ENCODE data around the gene ZNF621.

ZNF621 gene

GRCh38 chr3:40497288-40497687, 27.5 kb upstream of the ZNF621 start:
- DNase-seq (ENCODE audit: low read depth), result no peak
- TF ChIP-seq CTCF (IDR thresholded peaks at IDR 0.05; ENCODE audit: control insufficient read depth, insufficient read depth, low read depth, low read length, missing control alignments), result no peak
- H3K4me3 ChIP-seq (ENCODE audit: control insufficient read depth, low read depth, low read length), result no peak overlapping the region

GRCh38 chr3:40499952-40500351, 24.8 kb upstream of the ZNF621 start:
- TF ChIP-seq CTCF (IDR thresholded peaks at IDR 0.05; ENCODE audit: control insufficient read depth, insufficient read depth, low read depth, low read length, missing control alignments), result no peak
- no peak overlapping the region for H3K4me3 ChIP-seq (ENCODE audit: control insufficient read depth, low read depth, low read length)
- no peak for DNase-seq (ENCODE audit: low read depth)

- H3K4me3 ChIP-seq (ENCODE audit: control insufficient read depth, low read depth, low read length), result no peak overlapping the region
- TF ChIP-seq CTCF (IDR thresholded peaks at IDR 0.05; ENCODE audit: control insufficient read depth, insufficient read depth, low read depth, low read length, missing control alignments), result no peak
- DNase-seq (ENCODE audit: low read depth), result no peak
Observed at GRCh38 chr3:40502034-40502433, 22.7 kb upstream of the ZNF621 start.

- no peak overlapping the region for H3K4me3 ChIP-seq (ENCODE audit: control insufficient read depth, low read depth, low read length)
- peak; percentile 98 for DNase-seq (ENCODE audit: low read depth)
- no peak for TF ChIP-seq CTCF (IDR thresholded peaks at IDR 0.05; ENCODE audit: control insufficient read depth, insufficient read depth, low read depth, low read length, missing control alignments)
Observed at GRCh38 chr3:40504636-40505430, 19.9 kb upstream of the ZNF621 start.

GRCh38 chr3:40505599-40506462, 18.9 kb upstream of the ZNF621 start, which contains the start of gene ZNF620:
Gene ZNF620 (plus strand): TSS chr3:40506039. CDS start chr3:40506353, 314 bp downstream.
- H3K4me3 ChIP-seq (ENCODE audit: control insufficient read depth, low read depth, low read length), result peak within 1 kb of the TSS; percentile 61
- DNase-seq (ENCODE audit: low read depth), result no peak
- TF ChIP-seq CTCF (IDR thresholded peaks at IDR 0.05; ENCODE audit: control insufficient read depth, insufficient read depth, low read depth, low read length, missing control alignments), result peak; percentile 21

- TF ChIP-seq CTCF (IDR thresholded peaks at IDR 0.05; ENCODE audit: control insufficient read depth, insufficient read depth, low read depth, low read length, missing control alignments), result no peak
- H3K4me3 ChIP-seq (ENCODE audit: control insufficient read depth, low read depth, low read length), result no peak overlapping the region
- no peak for DNase-seq (ENCODE audit: low read depth)
Observed at GRCh38 chr3:40511031-40511718, 13.6 kb upstream of the ZNF621 start.

Data from AG09309 (cell line).